A673 (cell line): Measurements from ENCODE around the gene PLPPR3.
A peak's percentile ranks its signal among the peaks of the same experiment; 100 is the strongest.

Experiments used
- EZH2 ChIP-seq: fragments of 200-600 bp; sonication (generic); IDR thresholded peaks from 2 replicates; pipeline ENCODE4 v1.6.1; 2017; ENCODE audit warnings: borderline replicate concordance, low read depth, mild to moderate bottlenecking, mixed read lengths, antibody characterized with exemption, low read length; ENCODE audit not compliant: poor library complexity, severe bottlenecking
- TF ChIP-seq, protein P1 (sequence below): fragments of 300-800, 200-600 bp; sonication (generic); conservative IDR thresholded peaks from 2 replicates; pipeline ENCODE4 v1.5.1; 2017; ENCODE audit warnings: low read depth, mild to moderate bottlenecking, antibody characterized with exemption, low read length, moderate library complexity, mixed read lengths

DNA sequence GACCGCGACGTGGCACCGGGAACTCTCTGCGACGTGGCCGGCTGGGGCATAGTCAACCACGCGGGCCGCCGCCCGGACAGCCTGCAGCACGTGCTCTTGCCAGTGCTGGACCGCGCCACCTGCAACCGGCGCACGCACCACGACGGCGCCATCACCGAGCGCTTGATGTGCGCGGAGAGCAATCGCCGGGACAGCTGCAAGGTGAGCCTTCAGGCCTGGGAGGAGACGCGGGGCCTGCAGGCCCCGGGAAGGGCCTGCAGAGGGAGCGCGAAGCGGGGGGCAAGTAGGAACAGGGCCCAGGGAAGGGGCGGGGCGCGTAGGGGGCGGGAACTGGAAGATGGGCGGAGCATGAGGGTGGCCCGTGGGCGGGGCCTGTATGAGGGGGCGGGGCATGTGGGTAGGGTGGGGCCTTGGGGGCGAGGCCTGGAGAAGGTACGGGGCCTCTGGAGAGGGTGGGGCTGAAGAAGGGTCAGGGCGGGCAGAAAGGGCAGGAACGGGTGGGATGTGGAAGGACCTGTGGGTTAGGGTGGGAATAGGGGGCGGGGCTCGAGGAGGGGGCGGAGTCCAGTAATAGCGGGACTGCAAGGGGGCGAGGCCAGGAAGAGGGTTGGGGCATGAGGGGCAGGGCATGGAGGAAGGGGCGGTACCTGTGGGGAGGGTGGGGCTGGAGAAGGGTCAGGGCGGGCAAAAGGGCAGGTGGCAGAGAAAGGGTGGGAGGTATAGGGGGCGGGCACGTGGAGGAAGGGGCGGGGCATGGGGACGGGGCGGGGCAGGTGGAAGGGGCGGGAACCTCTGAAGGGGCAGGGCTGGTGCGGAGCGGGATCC is 40.2 kb upstream of the PLPPR3 start:
- TF ChIP-seq, protein P1, sequence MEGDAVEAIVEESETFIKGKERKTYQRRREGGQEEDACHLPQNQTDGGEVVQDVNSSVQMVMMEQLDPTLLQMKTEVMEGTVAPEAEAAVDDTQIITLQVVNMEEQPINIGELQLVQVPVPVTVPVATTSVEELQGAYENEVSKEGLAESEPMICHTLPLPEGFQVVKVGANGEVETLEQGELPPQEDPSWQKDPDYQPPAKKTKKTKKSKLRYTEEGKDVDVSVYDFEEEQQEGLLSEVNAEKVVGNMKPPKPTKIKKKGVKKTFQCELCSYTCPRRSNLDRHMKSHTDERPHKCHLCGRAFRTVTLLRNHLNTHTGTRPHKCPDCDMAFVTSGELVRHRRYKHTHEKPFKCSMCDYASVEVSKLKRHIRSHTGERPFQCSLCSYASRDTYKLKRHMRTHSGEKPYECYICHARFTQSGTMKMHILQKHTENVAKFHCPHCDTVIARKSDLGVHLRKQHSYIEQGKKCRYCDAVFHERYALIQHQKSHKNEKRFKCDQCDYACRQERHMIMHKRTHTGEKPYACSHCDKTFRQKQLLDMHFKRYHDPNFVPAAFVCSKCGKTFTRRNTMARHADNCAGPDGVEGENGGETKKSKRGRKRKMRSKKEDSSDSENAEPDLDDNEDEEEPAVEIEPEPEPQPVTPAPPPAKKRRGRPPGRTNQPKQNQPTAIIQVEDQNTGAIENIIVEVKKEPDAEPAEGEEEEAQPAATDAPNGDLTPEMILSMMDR = peak; percentile 45
- TF ChIP-seq EZH2 = no peak
